ENCODE measurements around the gene PSMD12.
A peak's percentile ranks its signal among the peaks of the same experiment; 100 is the strongest.

The PSMD12 gene

DNA sequence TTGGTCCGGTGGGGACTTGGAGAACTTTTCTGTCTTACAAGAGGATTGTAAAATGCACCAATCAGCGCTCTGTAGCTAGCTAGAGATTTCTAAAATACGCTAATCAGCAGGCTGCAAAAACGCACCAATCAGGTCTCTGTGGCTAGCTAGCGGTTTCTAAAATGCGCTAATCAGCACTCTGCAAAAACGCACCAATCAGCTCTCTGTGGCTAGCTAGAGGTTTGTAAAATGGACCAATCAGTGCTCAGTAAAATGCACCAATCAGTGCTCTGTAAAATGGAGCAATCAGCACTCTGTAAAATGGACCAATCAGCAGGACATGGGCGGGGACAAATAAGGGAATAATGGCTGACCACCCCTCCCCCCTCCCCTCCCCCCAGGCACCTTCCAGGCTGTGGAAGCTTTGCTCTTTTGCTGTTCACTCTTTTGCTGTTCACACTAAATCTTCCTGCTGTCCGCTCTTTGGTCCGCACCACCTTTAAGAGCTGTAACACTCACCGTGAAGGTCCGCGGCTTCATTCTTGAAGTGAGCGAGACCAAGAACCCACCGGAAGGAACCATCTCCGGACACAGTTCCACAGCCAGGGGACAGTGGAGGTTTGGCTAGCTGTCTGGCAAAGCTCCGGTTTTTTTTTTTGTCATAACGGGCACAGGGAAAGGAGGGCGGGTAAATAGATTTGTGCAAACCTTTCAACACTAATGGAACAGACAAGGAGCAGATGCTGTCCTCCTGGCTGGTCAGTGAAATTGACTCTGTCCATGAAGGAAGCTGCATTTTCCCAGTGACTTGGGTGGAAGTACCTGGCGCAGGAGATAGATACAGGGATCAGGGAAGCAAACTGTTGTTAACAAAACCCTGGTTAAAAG is 19.0 kb upstream of the PSMD12 start:
- no peak for DNase-seq

GRCh38 chr17:67381929-67382257 is 15.5 kb upstream of the PSMD12 start:
- DNase-seq = no peak

- no peak for DNase-seq
Observed at GRCh38 chr17:67379251-67379630, 12.9 kb upstream of the PSMD12 start.

GRCh38 chr17:67378454-67379250 is 12.3 kb upstream of the PSMD12 start:
- DNase-seq = peak; percentile 98

GRCh38 chr17:67377488-67378453 is 11.4 kb upstream of the PSMD12 start:
- DNase-seq = peak; percentile 87

DNA sequence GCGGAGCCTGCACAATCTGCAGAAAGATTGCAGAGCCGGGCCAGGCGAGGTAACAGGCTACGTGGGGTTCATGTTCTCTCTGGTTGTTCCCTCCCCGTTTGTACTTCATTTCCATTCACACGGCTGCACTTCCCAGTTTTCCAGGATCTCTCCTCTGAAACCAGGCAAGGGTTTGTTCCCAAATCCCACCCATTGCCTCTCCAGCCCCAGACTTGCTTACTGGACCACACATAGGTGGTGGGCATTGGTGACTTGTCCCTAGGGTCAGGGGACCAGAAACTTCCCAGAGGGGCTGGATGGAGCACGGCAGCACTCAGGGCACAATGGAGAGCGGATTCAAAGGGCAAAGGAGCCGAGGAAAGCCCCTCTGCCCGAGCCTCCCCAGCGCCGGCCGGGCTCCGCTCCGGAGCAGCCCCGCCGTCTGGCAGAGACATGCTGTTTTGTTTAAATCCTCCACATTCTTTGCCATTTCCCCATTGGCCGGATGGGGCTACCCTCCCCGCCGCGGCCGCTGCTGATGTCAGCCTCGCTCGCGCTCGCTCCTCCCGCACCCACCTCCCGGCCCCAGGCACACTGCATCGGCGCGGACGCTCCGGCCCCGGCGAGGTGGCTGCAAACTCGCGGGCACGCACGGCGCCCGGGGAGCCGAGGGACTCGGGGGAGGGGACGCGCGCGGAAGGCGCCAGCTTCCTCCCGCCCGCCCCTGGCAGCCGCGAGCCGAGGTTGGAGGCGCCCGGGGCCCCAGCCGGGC is 10.5 kb upstream of the PSMD12 start, which contains the start of gene PITPNC1:
Gene PITPNC1, plus strand, starts transcription at position 545 of the 751 bp plus-strand sequence.
- DNase-seq = peak; percentile 97

DNA sequence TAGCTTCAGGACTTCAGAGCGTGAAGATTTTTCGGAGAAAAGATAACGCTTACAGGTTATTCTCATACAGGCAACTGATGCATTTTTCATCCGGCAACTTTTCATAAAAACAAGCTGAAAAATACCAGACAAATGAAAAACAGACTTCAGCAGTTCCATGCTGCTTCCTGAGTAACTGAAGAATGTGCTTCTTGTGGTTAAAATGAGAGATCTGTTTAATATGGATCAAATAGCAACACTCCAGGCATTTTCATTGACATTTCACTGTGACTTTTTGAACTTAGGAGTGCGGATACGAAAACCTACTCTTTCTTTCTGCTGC is 10.0 kb upstream of the PSMD12 start:
- DNase-seq = no peak

DNA sequence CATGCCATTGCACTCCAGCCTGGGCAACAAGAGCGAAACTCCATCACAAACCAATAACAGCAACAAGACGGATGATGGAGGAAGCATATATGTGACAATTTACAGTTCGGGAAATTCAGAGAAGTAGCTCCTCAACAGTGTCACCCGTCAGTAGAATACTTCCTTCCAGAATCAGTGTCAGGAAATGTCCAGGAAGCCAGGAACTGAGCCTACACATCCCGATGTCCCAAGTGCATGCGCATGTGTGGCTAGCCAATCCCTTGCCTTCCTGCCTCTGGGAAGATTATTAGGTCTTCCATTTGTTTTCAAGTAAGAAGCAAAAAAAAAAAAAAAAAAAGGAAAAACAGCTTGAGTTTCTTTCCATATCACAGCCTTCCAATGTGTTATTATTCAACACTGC is 9.3 kb upstream of the PSMD12 start:
- DNase-seq = no peak

- DNase-seq = no peak
Observed at GRCh38 chr17:67375054-67375427, 8.7 kb upstream of the PSMD12 start.

DNA sequence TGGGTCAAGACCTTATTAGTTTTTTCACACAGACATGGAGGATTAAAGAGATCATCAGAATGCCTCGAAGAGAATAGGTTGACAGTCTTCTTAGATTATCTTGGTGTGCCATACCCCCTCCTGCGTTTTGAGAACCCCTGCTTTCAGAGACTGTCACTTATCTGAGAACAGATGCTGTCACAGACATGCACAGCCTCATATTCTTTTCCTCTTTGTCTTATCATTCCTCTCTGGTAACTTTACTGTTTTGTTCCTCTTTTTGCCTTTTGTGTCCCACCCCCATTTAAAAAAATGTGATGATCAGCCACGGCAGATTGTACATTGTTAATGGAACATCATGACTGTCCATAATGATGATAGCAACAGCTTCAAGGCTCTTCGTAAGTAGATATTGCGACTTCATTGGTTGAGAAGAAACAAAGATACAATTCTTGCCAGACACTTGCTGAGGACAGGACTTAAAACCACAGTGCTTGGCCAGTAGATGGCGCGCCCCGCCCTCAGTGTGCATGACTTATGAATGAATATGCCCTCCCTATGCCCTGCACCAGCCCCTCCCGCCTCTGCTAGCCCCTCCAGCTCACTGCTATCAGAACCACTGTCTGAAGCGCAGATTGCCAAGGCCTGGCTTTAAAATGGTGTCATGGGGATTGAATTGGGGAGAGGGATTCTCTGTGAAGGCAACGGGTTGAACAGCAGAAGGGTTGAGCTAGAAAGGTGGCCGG is 8.1 kb upstream of the PSMD12 start:
- peak; percentile 96 for DNase-seq

GRCh38 chr17:67372751-67373150 is 6.4 kb upstream of the PSMD12 start:
- no peak for DNase-seq

DNA sequence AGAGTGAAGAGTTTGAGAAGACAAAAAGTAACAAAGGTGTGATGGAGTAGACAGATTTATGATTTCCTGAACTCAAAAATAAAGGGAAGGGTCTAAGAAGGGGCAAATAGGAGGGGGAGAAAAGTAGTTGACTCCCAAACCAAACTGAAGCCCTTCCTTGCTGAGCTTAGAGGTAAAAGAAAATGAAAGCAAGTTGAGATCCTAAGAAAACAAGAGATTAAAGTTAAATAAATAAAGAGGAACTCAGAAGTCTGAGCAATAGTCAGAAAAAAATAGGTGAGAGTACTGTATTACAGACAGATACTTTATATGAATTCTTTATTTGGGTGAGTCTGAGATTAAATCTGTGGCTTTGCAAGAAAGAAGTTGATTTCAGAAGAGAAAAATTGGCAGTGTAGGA is 3.3 kb upstream of the PSMD12 start:
- no peak for DNase-seq

DNA sequence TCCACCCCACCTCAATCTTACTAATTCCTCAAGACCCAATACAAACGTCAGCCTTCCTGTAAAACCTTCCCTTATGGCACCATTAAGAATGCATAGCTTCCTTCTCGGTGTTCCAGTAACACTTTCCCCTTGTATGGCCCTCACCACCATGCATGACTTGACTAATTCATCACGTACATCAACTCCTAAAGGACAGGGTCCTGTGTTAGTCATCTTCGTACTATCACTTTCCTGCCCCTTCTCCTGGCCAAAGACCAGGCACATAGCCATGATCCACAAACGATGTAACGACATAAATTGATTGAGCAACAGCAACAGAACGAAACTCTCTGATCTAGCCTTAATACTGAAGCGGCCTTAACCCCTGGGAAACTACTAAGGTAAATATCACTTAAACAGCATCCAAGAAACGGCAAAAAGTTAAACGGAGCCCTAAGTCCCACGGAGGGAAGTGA is 612 bp downstream of the PSMD12 start:
- no peak for DNase-seq

DNA sequence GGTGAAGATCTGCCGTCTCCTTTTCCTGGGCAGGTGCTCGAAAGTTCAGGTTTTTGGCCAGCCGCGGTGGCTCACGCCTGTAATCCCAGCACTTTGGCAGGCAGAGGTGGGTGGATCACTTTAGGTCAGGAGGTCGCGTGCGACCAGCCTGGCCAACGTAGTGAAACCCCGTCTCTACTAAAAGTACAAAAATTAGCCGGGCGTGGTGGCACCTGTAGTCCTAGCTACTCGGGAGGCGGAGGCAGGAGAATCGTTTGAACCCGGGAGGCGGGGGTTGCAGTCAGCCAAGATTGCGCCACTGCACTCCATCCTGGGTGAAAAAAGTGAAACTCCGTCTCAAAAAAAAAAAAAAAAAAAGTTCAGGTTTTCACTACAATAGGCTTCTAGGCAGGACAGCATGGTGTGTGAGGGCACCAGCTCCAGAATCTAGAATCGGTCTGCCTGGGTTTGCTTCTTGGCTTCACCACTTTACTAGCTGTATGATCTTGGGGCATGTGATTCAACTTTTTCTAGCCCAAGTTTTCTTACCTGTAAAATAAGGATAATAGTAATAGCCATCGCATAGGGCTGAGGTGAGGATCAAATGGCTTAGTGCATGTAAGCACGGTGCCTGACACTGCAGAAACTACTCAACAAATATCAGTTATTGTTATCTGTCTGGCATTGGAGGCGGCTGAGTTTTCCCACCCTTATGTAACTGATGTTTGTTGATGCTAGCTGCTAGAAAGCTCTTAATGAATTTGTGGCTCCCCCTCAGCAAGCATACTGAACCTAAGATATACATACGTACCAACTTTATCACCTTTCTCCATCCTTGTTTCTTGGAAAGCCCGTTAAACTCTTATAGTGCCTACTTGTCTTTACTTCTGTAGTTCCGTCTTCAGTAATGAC is 1.3 kb downstream of the PSMD12 start:
- DNase-seq = no peak

DNA sequence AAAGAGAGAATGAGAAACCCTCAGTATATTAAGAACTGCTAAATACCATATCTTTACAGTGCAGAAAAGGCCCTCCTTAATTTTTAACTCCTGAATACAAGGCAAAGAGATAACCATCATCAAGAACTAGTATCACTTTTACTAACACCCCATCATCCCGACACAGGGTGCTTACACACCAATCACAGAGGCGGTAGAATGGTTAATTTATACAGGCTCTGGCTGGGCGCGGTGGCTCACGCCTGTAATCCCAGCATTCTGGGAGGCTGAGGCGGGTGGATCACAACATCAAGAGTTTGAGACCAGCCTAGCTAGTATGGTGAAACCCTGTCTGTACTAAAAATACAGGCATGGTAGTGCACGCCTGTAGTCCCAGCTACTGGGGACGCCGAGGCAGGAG is 4.2 kb downstream of the PSMD12 start:
- DNase-seq = no peak

DNA sequence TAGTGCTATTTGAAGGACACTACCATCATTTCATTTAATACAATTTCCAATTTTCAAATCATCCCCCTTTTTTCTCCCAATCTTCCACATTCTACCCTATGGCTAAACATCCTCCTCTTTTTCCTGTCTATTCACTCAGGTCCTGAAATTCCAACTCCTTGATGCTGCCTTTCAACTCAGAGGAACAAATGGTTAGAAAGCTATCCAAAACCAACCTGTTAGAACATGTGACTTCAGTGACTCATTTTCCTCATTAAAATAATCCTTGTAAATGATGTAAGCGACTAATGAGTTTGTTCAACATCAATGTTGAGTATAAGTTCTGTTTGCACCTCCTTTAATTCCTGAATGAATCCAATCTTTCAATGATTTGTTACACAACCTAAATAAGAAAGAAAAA is 5.5 kb downstream of the PSMD12 start:
- DNase-seq = no peak

GRCh38 chr17:67359960-67360791 is 6.2 kb downstream of the PSMD12 start:
- no peak for DNase-seq

- DNase-seq = no peak
Observed at GRCh38 chr17:67358612-67359011, 7.8 kb downstream of the PSMD12 start.

DNA sequence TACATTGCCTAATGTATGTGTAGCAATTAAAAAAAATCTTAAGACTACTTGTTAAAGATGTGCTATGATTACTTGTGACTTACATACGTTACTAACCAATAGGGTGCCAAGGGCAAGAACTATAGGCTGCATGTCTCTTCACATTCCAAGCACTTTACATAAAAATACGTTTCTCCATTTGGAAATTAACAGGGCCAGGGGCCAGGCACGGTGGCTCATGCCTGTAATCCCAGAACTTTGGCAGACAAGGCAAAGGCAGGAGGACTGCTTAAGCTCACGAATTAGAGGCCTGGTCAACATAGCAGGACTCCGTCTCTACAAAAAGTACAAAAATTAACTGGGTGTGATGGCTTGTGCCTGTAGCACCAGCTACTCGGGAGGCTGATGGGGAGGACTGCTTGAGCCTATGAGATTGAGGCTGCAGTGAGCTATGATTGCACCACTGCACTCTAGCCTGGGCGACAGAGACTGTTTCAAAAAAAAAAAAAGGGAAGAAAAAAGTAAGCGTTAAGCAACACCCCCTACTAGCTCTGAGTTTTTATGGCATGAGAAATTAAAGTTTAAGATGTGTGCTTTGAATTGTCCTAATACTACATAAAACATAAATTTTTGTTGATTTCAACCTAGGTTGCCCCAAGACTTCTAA is 12.3 kb downstream of the PSMD12 start:
- DNase-seq = no peak
